Lower lobe of right lung (tissue), 2 donors: ENCODE data around the gene TMEM132A. TPM values are rescaled to one million over a fixed set of nuclear protein-coding genes. Genes with fewer than 3 reads are reported as not detected.
A peak's percentile ranks its signal among the peaks of the same experiment; 100 is the strongest.

Experiments used
- ATAC-seq, 2 donors: fragments of 200-7000 bp; cut with Tn5 transposase; one replicate each; pipeline ENCODE4 v1.9.1; 2020 to 2022; ENCODE audit warnings: mild to moderate bottlenecking in 2 of 2, moderate library complexity in 2 of 2
- DNase-seq: peaks from one replicate; pipeline ENCODE4 v3.0.0-alpha.2; 2020
- H3K27ac ChIP-seq: fragments of 200-600 bp; one replicate; pipeline ENCODE4 v1.8.0; 2022
- H3K27me3 ChIP-seq: fragments of 200-600 bp; one replicate; pipeline ENCODE4 v1.8.0; 2022; ENCODE audit warnings: low read depth
- H3K36me3 ChIP-seq: fragments of 200-600 bp; one replicate; pipeline ENCODE4 v1.8.0; 2022; ENCODE audit warnings: mild to moderate bottlenecking
- H3K4me1 ChIP-seq: fragments of 200-600 bp; one replicate; pipeline ENCODE4 v1.8.0; 2022
- H3K4me3 ChIP-seq: fragments of 200-600 bp; one replicate; pipeline ENCODE4 v1.8.0; 2022; ENCODE audit warnings: mild to moderate bottlenecking
- H3K9me3 ChIP-seq: fragments of 200-600 bp; one replicate; pipeline ENCODE4 v1.8.0; 2022
- intact Hi-C: fragments of 100-400 bp; cut with DNase I; formaldehyde crosslinking; loops from one replicate; pipeline ENCODE4 v1.11.0; 2022
- total RNA-seq: library from RNA; stranded (reverse); fragmentation: NEBNext Ultra II Directional; extraction: Animal tissue kit (Norgen Biotek cat#: 25700); gene quantifications from one replicate; pipeline ENCODE4 v1.2.1, GENCODE V29; 2021
- TF ChIP-seq, protein P1 (sequence below): fragments of 200-600 bp; IDR thresholded peaks from one replicate; pipeline ENCODE4 v1.8.0; 2022; ENCODE audit warnings: antibody characterized with exemption, mild to moderate bottlenecking
- donor health status: DM: no; HTN: yes; CAD: no; lungs with severe emphysema.

Gene TMEM132A
- total RNA-seq, 1 donor from 2014 or later: 13.9 TPM

DNA sequence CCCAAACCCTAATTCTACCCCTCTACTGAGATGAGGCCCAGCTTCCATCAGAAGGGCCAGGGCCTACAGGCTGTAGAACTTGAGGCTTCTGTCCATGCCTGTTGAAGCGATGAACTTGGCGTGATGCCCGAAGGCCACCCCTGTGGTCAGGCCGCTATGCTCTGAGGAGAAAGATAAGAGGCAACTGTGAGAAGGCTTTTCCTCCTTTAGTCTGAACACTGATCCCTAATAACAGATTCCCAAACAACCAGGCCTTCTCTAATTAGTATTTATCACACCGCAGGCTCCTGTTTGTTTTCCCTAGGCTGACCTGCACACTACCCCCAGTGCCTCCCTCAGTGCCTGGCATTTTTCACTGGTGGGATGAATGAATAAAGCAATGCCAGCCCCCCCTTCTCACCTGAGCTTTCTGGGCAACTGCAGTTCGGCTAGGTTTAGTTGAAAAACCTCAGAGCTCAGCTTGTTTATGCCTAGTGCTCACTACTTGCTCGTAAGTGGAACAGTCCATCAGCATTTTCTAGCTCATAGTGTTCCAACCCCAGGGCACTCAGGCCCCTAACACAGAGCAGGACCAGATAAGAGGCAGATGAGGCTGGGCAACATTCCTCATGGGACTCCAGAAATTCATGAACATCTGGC lies 33.0 kb upstream of the TMEM132A start:
- Histone ChIP-seq H3K27me3 (no peaks in the 10 kb centered on the region), H3K4me3 (no peak overlapping the region), H3K4me1 (no peaks in the 10 kb centered on the region), H3K9me3 (no peaks in the 10 kb centered on the region), H3K36me3 (peaks cover 48% of the 10 kb centered on the region), H3K27ac (no peak overlapping the region)
- intact Hi-C loops: no loop called here
- ATAC-seq: no peak
- TF ChIP-seq, protein P1, sequence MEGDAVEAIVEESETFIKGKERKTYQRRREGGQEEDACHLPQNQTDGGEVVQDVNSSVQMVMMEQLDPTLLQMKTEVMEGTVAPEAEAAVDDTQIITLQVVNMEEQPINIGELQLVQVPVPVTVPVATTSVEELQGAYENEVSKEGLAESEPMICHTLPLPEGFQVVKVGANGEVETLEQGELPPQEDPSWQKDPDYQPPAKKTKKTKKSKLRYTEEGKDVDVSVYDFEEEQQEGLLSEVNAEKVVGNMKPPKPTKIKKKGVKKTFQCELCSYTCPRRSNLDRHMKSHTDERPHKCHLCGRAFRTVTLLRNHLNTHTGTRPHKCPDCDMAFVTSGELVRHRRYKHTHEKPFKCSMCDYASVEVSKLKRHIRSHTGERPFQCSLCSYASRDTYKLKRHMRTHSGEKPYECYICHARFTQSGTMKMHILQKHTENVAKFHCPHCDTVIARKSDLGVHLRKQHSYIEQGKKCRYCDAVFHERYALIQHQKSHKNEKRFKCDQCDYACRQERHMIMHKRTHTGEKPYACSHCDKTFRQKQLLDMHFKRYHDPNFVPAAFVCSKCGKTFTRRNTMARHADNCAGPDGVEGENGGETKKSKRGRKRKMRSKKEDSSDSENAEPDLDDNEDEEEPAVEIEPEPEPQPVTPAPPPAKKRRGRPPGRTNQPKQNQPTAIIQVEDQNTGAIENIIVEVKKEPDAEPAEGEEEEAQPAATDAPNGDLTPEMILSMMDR: no peak
- DNase-seq: no peak

DNA sequence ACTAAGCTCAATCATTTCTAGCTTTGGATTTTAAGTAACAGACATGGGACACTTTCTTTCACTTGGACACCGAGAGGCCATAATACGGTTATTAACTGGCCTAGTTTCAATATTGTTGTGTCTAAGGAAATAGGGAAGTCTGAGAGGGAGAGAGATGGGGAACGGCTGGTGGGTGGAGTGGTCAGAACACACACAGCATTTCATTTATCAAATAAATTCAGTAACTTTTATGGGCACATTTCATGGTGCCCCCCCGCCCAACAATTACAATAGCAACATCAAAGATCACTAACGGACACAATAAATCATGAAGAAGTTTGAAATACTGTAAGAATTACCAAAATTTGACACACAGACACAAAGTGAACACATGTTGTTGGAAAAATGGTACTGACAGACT lies 28.6 kb upstream of the TMEM132A start:
- DNase-seq (no peak), ATAC-seq (no peak)
- H3K4me3 ChIP-seq: no peak overlapping the region
- no peaks in the 10 kb centered on the region for H3K4me1 ChIP-seq
- TF ChIP-seq, protein P1: no peak
- no peaks in the 10 kb centered on the region for H3K9me3 ChIP-seq
- no peak overlapping the region for H3K27ac ChIP-seq
- H3K27me3 ChIP-seq: no peaks in the 10 kb centered on the region
- intact Hi-C loops: loop anchor here (5.0 kb wide), 1 partner anchor 63 kb away; no protein-coding TSS in a partner anchor
- peaks cover 92% of the 10 kb centered on the region for H3K36me3 ChIP-seq

DNA sequence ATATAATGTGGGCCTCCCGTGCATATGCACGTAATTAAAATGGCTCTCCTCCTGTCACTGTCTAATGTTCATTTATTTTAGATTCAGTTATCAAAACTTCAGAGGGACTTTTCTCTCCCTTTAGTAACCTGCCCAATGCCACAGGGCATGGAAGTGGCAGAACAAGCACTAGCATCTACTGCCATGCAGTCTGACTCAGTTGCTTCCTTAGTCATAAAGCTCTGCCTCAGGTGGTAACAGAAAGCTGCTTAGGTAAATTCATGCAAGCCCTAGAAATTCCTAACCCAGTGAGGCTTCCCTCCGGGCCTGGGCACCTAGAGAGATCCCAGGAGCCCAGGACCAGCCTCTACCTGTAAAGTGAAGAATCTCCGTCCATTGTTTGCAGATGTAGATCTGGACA lies 26.8 kb upstream of the TMEM132A start:
- Histone ChIP-seq H3K4me3 (no peak overlapping the region), H3K27ac (no peak overlapping the region), H3K27me3 (no peaks in the 10 kb centered on the region), H3K4me1 (no peaks in the 10 kb centered on the region), H3K36me3 (peaks cover 100% of the 10 kb centered on the region), H3K9me3 (no peaks in the 10 kb centered on the region)
- ATAC-seq (no peak), DNase-seq (no peak)
- intact Hi-C loops: loop anchor here (5.0 kb wide), 1 partner anchor 65 kb away; no protein-coding TSS in a partner anchor
- TF ChIP-seq, protein P1: no peak

DNA sequence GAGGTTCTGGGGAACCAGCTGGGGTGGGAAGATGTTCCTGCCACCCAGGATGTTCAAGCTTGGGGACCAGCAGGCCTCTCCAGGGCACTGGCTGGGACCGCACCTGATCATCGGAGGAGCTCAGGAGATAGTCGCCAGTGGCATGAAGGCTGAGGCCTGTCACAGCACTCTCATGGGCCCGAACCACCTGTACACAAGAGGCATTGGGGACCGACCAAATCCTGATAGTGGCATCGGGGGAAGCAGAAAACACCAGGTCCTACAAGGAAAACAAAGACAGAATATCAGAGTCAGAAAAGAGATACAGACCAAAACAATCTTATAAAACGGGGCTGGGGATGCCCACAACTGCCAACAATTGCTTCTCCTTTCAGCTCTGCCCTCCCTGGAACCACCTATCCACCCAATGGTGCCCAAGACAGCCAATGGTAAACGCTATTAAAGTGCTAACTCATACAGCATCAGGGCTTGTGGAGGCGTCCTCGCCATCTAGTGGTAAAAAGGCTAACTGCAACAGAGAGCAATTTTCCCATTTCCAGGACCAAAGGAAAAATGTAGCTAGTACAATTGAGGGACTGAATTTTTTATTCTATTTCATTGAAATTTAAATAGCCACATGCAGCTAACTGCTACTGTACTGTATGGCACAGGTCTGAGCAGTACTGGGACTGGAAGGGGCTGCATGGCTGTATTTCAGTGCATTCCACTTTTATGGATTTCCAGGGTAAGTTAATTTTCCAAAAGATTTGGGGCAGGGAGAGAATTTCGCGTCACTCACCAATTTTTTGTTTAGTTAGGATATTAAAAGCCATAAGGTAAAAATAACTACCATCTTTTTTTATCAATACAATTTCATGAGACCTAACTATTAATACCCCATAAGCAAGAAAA lies 25.0 kb upstream of the TMEM132A start:
- TF ChIP-seq, protein P1: peak; percentile 94
- ATAC-seq: peak; percentile 79 to 83
- no peak overlapping the region for H3K4me3 ChIP-seq
- intact Hi-C loops: loop anchor here (5.0 kb wide), 1 partner anchor 67 kb away; no protein-coding TSS in a partner anchor
- no peaks in the 10 kb centered on the region for H3K9me3 ChIP-seq
- peaks cover 98% of the 10 kb centered on the region for H3K36me3 ChIP-seq
- H3K27me3 ChIP-seq: no peaks in the 10 kb centered on the region
- no peak for DNase-seq
- peaks cover 7% of the 10 kb centered on the region for H3K4me1 ChIP-seq
- H3K27ac ChIP-seq: no peak overlapping the region

DNA sequence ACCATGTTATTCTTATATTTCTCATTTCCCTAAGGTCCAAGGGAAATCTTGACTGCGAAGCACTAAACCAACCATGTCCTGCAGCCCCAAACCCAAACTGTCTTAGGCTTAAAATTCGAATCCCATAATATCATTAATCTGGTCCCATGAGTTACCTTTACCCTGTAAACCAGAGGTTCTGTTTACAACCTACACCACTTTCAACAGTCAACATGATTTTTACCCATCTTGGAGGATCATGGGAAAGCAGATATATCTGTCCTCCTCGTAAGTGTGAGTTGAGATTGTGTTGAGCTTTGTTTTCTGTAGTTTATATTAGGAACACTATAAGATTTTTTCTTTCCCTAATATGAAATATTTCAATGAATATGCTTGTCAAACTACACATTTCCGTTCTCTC lies 24.3 kb upstream of the TMEM132A start:
- no peak overlapping the region for H3K4me3 ChIP-seq
- peaks cover 91% of the 10 kb centered on the region for H3K36me3 ChIP-seq
- no peak overlapping the region for H3K27ac ChIP-seq
- H3K27me3 ChIP-seq: no peaks in the 10 kb centered on the region
- no peak for DNase-seq
- H3K9me3 ChIP-seq: no peaks in the 10 kb centered on the region
- H3K4me1 ChIP-seq: peaks cover 14% of the 10 kb centered on the region
- TF ChIP-seq, protein P1: no peak
- intact Hi-C loops: loop anchor here (5.0 kb wide), 1 partner anchor 68 kb away; no protein-coding TSS in a partner anchor
- ATAC-seq: no peak
